ENCODE data around the gene DNER.

DNA sequence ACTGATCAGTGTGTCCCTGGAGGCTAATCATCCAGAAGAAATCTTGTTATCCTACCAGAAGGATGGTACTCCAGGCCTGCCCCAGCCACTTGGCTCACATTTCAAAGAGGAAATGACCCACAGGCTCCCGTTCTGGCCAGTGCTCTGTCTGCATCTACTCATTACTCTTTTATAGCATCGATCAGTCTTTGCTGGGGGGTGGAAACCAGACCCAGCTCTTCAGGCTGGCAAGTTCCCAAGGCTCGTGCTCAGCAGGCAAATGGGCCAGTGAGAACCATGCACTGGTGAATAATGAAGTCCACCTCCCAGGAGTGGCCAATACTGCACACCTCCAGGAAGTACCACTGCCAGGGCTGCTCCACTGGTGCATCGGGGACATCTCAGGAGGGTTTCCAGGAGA, 38.8 kb downstream of the DNER start:
- TF ChIP-seq, protein P1, sequence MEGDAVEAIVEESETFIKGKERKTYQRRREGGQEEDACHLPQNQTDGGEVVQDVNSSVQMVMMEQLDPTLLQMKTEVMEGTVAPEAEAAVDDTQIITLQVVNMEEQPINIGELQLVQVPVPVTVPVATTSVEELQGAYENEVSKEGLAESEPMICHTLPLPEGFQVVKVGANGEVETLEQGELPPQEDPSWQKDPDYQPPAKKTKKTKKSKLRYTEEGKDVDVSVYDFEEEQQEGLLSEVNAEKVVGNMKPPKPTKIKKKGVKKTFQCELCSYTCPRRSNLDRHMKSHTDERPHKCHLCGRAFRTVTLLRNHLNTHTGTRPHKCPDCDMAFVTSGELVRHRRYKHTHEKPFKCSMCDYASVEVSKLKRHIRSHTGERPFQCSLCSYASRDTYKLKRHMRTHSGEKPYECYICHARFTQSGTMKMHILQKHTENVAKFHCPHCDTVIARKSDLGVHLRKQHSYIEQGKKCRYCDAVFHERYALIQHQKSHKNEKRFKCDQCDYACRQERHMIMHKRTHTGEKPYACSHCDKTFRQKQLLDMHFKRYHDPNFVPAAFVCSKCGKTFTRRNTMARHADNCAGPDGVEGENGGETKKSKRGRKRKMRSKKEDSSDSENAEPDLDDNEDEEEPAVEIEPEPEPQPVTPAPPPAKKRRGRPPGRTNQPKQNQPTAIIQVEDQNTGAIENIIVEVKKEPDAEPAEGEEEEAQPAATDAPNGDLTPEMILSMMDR (IDR thresholded peaks at IDR 0.05) = no peak
- no peak for TF ChIP-seq POLR2A (IDR thresholded peaks at IDR 0.05)
